Activated naive CD4-positive, alpha-beta T cell treated with anti-CD3 and anti-CD28 coated beads for 36 hours (primary cell): ENCODE measurements around the gene MYO3A. TPM values are rescaled to one million over a fixed set of nuclear protein-coding genes. Genes with fewer than 3 reads are reported as not detected.

Source experiments
- CTCF ChIA-PET: fragments of 350-600 bp; sonication (Branson Sonifier 250); formaldehyde crosslinking; loops from one replicate; lab custom pipeline; 2021; ENCODE audit warnings: antibody characterized with exemption; lab: Charles Lee
- DNase-seq: peaks from one replicate; pipeline ENCODE4 v3.0.0-alpha.2; 2020
- H3K27ac Mint-ChIP-seq: one replicate; pipeline ENCODE4 v1.8.0; 2021; ENCODE audit warnings: mild to moderate bottlenecking, mixed read lengths
- H3K27me3 Mint-ChIP-seq: one replicate; pipeline ENCODE4 v1.8.0; 2021; ENCODE audit warnings: low read depth, mixed read lengths
- H3K36me3 Mint-ChIP-seq: one replicate; pipeline ENCODE4 v1.8.0; 2021; ENCODE audit warnings: low read depth, mixed read lengths
- H3K4me1 Mint-ChIP-seq: one replicate; pipeline ENCODE4 v1.8.0; 2021; ENCODE audit warnings: low read depth, mixed read lengths
- H3K4me3 Mint-ChIP-seq: one replicate; pipeline ENCODE4 v1.8.0; 2021; ENCODE audit warnings: mild to moderate bottlenecking, moderate library complexity, mixed read lengths
- H3K9me3 Mint-ChIP-seq: one replicate; pipeline ENCODE4 v1.8.0; 2021; ENCODE audit warnings: mixed read lengths
- intact Hi-C: fragments of 100-400 bp; cut with micrococcal nuclease; formaldehyde crosslinking; loops from one replicate; pipeline ENCODE4 v1.15.1; 2023
- total RNA-seq, 2 experiments: library from RNA; stranded (reverse); gene quantifications; one replicate each; pipeline ENCODE4 v1.2.3, GENCODE V29; 2021

Gene MYO3A
- total RNA-seq, 2 experiments from 2014 or later, result not detected

DNA sequence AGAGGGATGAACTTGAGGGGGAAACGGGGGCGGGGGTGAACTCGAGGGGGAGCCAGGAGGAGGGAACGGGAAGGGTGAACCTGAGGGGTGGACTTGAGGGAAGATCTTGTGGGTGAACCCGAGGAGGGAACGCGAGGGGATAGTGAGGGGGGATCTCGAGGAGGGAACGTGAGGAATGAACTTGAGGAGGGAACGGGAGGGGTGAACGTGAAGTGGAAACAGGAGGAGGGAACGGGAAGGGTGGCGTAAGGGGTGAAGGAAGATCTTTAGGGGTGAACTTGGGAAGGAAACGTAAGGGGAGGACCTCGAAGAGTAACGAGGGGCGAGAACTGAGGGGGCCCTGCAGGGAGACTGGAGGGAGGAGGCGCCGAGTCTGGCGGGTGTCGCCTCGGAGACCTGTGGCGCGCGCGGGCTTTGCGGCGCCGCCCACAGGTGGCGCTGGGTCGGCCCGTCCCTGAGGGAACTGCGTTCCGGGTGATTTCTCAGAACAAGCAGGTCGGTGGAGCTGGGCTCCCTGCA, 651 bp downstream of the MYO3A start:
- no peaks in the 10 kb centered on the region for H3K9me3 Mint-ChIP-seq
- H3K4me1 Mint-ChIP-seq, result peaks cover 9% of the 10 kb centered on the region
- intact Hi-C loops, result no loop called here
- H3K27ac Mint-ChIP-seq, result no peak overlapping the region
- H3K27me3 Mint-ChIP-seq, result peaks cover 30% of the 10 kb centered on the region
- peak overlapping the region; percentile 74 for H3K4me3 Mint-ChIP-seq
- DNase-seq, result peak; percentile 23
- CTCF ChIA-PET, result interaction anchor here (1.1 kb wide), 1 partner anchor 59 kb away, joined by 5 read pairs; no protein-coding TSS in a partner anchor
- H3K36me3 Mint-ChIP-seq, result no peaks in the 10 kb centered on the region

- intact Hi-C loops, result no loop called here
- CTCF ChIA-PET, result no interaction called here
- no peak overlapping the region for H3K4me3 Mint-ChIP-seq
- peaks cover 38% of the 10 kb centered on the region for H3K27me3 Mint-ChIP-seq
- no peaks in the 10 kb centered on the region for H3K36me3 Mint-ChIP-seq
- DNase-seq, result no peak
- H3K9me3 Mint-ChIP-seq, result no peaks in the 10 kb centered on the region
- peaks cover 9% of the 10 kb centered on the region for H3K4me1 Mint-ChIP-seq
- H3K27ac Mint-ChIP-seq, result no peak overlapping the region
Observed at GRCh38 chr10:25938405-25938804, 4.4 kb downstream of the MYO3A start.

DNA sequence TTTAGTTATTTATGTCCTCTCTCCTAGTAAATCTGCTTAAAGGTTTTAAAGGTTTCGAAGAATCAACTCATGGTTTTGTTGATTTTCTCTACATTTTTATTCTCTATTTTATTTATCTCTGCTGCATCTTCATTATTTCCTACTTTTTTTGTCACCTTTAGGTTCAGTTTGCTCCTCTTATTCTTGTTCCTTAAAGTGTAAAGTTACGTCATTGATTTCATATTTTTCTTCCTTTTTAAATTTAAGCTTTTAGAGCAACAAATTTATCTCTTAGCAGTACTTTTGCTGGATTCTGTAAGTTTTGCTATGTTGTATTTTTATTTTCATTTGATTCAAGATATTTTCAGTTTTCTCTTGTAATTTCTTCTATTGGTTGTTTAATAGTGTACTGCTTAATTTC, 10.7 kb downstream of the MYO3A start:
- peaks cover 9% of the 10 kb centered on the region for H3K9me3 Mint-ChIP-seq
- CTCF ChIA-PET, result no interaction called here
- DNase-seq, result no peak
- intact Hi-C loops, result no loop called here
- H3K36me3 Mint-ChIP-seq, result peaks cover 2% of the 10 kb centered on the region
- H3K27me3 Mint-ChIP-seq, result peaks cover 20% of the 10 kb centered on the region
- no peak overlapping the region for H3K4me3 Mint-ChIP-seq
- no peaks in the 10 kb centered on the region for H3K4me1 Mint-ChIP-seq
- no peak overlapping the region for H3K27ac Mint-ChIP-seq

GRCh38 chr10:25952857-25953256, 18.8 kb downstream of the MYO3A start:
- intact Hi-C loops, result no loop called here
- Mint-ChIP-seq H3K36me3 (no peaks in the 10 kb centered on the region), H3K27me3 (peaks cover 6% of the 10 kb centered on the region), H3K4me3 (no peak overlapping the region), H3K4me1 (no peaks in the 10 kb centered on the region), H3K27ac (no peak overlapping the region), H3K9me3 (peaks cover 8% of the 10 kb centered on the region)
- DNase-seq, result no peak
- CTCF ChIA-PET, result interaction anchor here (1.1 kb wide), 1 partner anchor 78 kb away, joined by 4 read pairs; no protein-coding TSS in a partner anchor

DNA sequence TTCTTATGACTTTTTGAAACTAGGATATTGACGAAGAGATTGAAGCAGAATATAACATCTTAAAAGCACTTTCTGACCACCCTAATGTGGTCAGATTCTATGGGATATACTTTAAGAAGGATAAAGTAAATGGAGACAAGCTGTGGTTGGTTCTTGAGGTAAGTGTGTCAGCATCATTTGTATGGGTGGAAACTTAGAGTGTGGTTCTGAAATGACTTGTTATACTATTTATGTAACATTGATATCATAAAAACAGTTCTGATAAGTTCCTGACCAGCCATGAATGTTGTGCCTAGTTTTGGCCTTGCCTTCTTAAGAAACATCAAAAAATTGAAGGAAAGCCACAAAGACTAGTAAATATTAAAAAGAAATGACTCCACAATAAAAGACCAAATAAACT, 20.8 kb downstream of the MYO3A start:
- CTCF ChIA-PET, result no interaction called here

GRCh38 chr10:25959540-25960232, 25.7 kb downstream of the MYO3A start:
- no peak for DNase-seq
- peaks cover 9% of the 10 kb centered on the region for H3K9me3 Mint-ChIP-seq
- no peaks in the 10 kb centered on the region for H3K4me1 Mint-ChIP-seq
- intact Hi-C loops, result no loop called here
- no peak overlapping the region for H3K27ac Mint-ChIP-seq
- H3K36me3 Mint-ChIP-seq, result no peaks in the 10 kb centered on the region
- H3K4me3 Mint-ChIP-seq, result no peak overlapping the region
- CTCF ChIA-PET, result no interaction called here
- peaks cover 9% of the 10 kb centered on the region for H3K27me3 Mint-ChIP-seq

More for the DNA sequence above, 20.8 kb downstream of the MYO3A start:
- H3K36me3 Mint-ChIP-seq, result no peaks in the 10 kb centered on the region
- H3K4me3 Mint-ChIP-seq, result no peak overlapping the region
- no peaks in the 10 kb centered on the region for H3K4me1 Mint-ChIP-seq
- peaks cover 6% of the 10 kb centered on the region for H3K27me3 Mint-ChIP-seq
- intact Hi-C loops, result no loop called here
- H3K9me3 Mint-ChIP-seq, result peaks cover 9% of the 10 kb centered on the region
- H3K27ac Mint-ChIP-seq, result no peak overlapping the region
- DNase-seq, result no peak

DNA sequence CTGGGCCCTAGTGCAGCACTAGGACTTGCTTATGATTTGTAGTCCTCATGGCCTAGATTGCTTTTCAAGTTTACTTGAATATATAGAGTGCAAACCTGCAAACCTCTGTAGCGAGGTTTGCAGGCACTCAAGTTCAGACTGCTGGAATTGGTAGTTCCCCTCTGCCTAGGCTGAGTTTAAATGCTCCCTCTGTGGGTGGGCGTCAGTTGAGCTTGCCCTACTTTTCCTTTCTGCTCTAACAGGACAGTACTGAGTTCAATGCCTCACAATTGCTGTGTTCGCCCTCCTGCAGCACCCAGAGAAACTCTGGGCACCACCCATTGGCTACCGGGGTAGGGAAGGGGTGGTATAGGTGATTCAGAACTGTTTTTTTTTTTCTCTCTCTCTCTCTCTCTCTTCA, 31.6 kb downstream of the MYO3A start:
- H3K27me3 Mint-ChIP-seq, result peaks cover 22% of the 10 kb centered on the region
- CTCF ChIA-PET, result no interaction called here

DNA sequence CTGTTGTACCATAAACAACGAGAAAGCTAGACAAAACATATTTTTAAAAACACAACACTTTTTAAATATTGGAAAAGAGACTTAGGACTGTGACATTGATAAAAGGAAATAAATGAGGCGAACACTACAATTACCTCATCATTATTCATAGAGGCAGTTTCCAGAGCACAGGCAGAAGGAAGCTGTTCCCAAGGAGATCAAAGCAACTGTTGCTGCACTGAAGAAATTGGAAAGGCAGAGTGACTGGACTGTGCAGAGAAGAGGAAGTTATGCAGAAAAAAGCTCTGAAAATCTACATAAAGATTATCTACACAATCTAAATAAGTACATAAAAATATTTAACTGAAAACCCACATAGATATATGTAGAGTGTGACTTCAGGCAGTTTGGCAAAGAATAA, 32.8 kb downstream of the MYO3A start:
- no peak for DNase-seq

More for the DNA sequence above, 31.6 kb downstream of the MYO3A start:
- H3K9me3 Mint-ChIP-seq, result no peaks in the 10 kb centered on the region
- H3K36me3 Mint-ChIP-seq, result no peaks in the 10 kb centered on the region
- no peak for DNase-seq
- intact Hi-C loops, result no loop called here
- no peak overlapping the region for H3K4me3 Mint-ChIP-seq
- no peaks in the 10 kb centered on the region for H3K4me1 Mint-ChIP-seq
- no peak overlapping the region for H3K27ac Mint-ChIP-seq

GRCh38 chr10:25972631-25973030, 38.6 kb downstream of the MYO3A start:
- intact Hi-C loops, result no loop called here
- CTCF ChIA-PET, result interaction anchor here (0.6 kb wide), 1 partner anchor 364 kb away, joined by 3 read pairs; no protein-coding TSS in a partner anchor
- Mint-ChIP-seq H3K9me3 (no peaks in the 10 kb centered on the region), H3K4me3 (no peak overlapping the region), H3K27me3 (peaks cover 7% of the 10 kb centered on the region), H3K27ac (no peak overlapping the region), H3K4me1 (no peaks in the 10 kb centered on the region), H3K36me3 (no peaks in the 10 kb centered on the region)
- DNase-seq, result no peak

More for the DNA sequence above, 32.8 kb downstream of the MYO3A start:
- Mint-ChIP-seq H3K9me3 (no peaks in the 10 kb centered on the region), H3K36me3 (no peaks in the 10 kb centered on the region), H3K4me3 (no peak overlapping the region), H3K27ac (no peak overlapping the region), H3K27me3 (peaks cover 20% of the 10 kb centered on the region), H3K4me1 (no peaks in the 10 kb centered on the region)
- intact Hi-C loops, result no loop called here
- CTCF ChIA-PET, result no interaction called here

DNA sequence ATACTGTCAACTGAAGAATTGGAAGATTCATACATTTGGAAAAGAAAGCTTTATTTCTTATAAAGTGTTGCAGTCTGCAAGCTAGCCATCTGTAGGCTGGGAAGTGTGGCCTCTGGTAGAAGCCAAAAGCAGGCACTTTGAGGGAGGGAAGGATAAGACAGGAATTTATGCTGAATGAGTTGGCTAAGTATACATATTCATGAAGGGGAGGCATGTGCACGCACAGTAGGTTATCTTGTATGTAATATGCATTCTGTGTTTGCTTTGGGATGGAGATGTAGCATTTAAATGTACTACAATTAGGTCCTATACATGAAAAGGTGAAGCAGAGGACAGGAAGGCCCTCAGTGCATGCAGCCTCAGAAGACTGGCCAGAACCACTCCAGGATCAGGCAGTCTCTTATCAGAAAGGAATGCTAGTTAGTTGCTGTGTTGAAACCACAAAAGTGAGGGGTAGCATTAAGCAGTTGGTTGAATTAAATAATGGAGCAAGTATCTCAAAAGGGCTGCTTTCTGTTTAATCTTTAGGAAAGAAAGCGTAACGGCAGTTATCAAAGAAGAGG, 40.9 kb downstream of the MYO3A start:
- Mint-ChIP-seq H3K27me3 (peaks cover 4% of the 10 kb centered on the region), H3K27ac (no peak overlapping the region), H3K36me3 (no peaks in the 10 kb centered on the region), H3K4me1 (no peaks in the 10 kb centered on the region), H3K9me3 (no peaks in the 10 kb centered on the region), H3K4me3 (no peak overlapping the region)
- CTCF ChIA-PET, result no interaction called here
- intact Hi-C loops, result no loop called here
- no peak for DNase-seq

GRCh38 chr10:25978771-25979170, 44.7 kb downstream of the MYO3A start:
- Mint-ChIP-seq H3K4me3 (no peak overlapping the region), H3K9me3 (peaks cover 4% of the 10 kb centered on the region), H3K4me1 (no peaks in the 10 kb centered on the region), H3K27ac (no peak overlapping the region), H3K36me3 (no peaks in the 10 kb centered on the region), H3K27me3 (peaks cover under 1% of the 10 kb centered on the region)
- DNase-seq, result no peak
- intact Hi-C loops, result no loop called here
- CTCF ChIA-PET, result no interaction called here

DNA sequence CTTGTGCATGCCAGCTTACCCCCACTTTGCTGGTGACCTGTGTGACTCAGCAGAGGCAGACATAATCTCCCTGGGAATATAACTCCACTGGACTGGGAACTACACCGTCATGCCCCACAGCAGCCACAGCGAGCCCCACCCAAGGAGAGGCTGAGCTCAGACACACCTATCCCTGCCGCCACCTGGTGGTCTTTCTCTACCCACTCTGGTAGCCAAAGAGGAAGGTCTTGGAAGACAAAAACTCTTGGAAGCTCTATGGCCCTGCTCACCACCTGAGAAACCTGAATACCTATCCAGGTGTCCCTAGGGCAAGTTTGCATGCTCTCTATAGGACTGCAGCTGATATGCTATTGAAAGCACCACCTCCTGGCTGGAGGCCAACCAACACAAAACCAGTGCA, 48.1 kb downstream of the MYO3A start:
- DNase-seq, result no peak
- H3K4me1 Mint-ChIP-seq, result no peaks in the 10 kb centered on the region
- CTCF ChIA-PET, result interaction anchor here (0.7 kb wide), 1 partner anchor 107 kb away, joined by 3 read pairs; no protein-coding TSS in a partner anchor
- H3K27me3 Mint-ChIP-seq, result no peaks in the 10 kb centered on the region
- no peaks in the 10 kb centered on the region for H3K36me3 Mint-ChIP-seq
- H3K27ac Mint-ChIP-seq, result no peak overlapping the region
- peaks cover 4% of the 10 kb centered on the region for H3K9me3 Mint-ChIP-seq
- no peak overlapping the region for H3K4me3 Mint-ChIP-seq
- intact Hi-C loops, result no loop called here

DNA sequence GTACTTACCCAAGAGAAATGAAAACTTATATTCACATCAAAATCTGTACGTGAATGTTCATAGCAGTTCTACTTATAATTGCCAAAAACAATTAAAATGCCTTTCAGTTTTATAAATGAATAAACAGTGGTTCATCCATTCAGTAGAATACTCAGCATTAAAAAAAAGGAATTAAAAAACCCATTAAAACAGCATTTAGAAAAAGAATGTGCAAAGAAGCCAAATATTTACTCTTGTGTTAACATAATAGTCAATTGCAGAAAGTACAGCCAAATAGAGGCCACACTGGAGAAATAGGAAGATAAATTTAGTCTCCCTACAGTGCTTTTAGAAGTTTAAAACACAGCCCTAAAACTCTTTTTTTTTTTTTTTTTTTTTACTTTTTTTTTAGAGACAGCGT, 54.6 kb downstream of the MYO3A start:
- no peak overlapping the region for H3K27ac Mint-ChIP-seq
- H3K36me3 Mint-ChIP-seq, result no peaks in the 10 kb centered on the region
- H3K4me1 Mint-ChIP-seq, result no peaks in the 10 kb centered on the region
- CTCF ChIA-PET, result no interaction called here
- no peaks in the 10 kb centered on the region for H3K27me3 Mint-ChIP-seq
- H3K9me3 Mint-ChIP-seq, result peaks cover 1% of the 10 kb centered on the region
- intact Hi-C loops, result no loop called here
- H3K4me3 Mint-ChIP-seq, result no peak overlapping the region
- no peak for DNase-seq
